Neural progenitor cell (in vitro differentiated cells): Measurements from ENCODE around the gene NGF.

Source experiments
- EZH2 ChIP-seq: fragments of 200-600 bp; sonication (generic); IDR thresholded peaks from 2 replicates; pipeline ENCODE4 v1.6.1; 2017; ENCODE audit warnings: antibody characterized with exemption, mild to moderate bottlenecking, moderate library complexity
- TF ChIP-seq, protein P1 (sequence below): fragments of 200-600 bp; sonication (generic); IDR thresholded peaks from 2 replicates; pipeline ENCODE4 v1.5.1; 2017; ENCODE audit warnings: antibody characterized with exemption, mild to moderate bottlenecking

DNA sequence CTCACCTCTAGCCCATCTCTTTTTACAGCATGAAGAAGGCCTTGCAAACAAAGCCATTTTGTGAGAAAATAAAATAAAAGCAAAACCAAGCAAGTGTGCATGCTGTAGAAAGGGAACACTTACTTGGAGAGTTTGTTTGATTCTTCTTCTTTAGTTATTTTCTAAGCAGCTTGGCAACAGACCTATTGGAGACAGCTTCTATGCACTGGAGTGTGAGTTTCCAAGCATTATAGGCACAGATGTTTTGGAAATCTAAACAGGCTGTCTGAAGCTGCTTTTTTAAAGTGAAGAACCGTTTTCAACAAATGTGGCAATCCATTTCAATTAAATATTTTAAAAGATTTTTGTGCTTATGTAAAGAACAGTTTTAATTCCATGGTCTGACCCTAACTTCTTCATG lies 76.6 kb downstream of the NGF start:
- TF ChIP-seq, protein P1, sequence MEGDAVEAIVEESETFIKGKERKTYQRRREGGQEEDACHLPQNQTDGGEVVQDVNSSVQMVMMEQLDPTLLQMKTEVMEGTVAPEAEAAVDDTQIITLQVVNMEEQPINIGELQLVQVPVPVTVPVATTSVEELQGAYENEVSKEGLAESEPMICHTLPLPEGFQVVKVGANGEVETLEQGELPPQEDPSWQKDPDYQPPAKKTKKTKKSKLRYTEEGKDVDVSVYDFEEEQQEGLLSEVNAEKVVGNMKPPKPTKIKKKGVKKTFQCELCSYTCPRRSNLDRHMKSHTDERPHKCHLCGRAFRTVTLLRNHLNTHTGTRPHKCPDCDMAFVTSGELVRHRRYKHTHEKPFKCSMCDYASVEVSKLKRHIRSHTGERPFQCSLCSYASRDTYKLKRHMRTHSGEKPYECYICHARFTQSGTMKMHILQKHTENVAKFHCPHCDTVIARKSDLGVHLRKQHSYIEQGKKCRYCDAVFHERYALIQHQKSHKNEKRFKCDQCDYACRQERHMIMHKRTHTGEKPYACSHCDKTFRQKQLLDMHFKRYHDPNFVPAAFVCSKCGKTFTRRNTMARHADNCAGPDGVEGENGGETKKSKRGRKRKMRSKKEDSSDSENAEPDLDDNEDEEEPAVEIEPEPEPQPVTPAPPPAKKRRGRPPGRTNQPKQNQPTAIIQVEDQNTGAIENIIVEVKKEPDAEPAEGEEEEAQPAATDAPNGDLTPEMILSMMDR: no peak
- TF ChIP-seq EZH2: no peak
